LHCN-M2 (cell line): Measurements from ENCODE around the gene SIDT1. TPM values are rescaled to one million over a fixed set of nuclear protein-coding genes. Genes with fewer than 3 reads are reported as not detected.

Experiments
- DNase-seq: peaks from one replicate; pipeline ENCODE4 v3.0.0-alpha.2; 2012; ENCODE audit warnings: low read depth
- total RNA-seq: library from RNA; depleted of rRNA; stranded (reverse); fragments of >200 nt; gene quantifications from 2 replicates; pipeline ENCODE4 v1.2.3, GENCODE V29; 2014

The SIDT1 gene
- total RNA-seq, 1 experiment from 2014 or later = not detected

DNA sequence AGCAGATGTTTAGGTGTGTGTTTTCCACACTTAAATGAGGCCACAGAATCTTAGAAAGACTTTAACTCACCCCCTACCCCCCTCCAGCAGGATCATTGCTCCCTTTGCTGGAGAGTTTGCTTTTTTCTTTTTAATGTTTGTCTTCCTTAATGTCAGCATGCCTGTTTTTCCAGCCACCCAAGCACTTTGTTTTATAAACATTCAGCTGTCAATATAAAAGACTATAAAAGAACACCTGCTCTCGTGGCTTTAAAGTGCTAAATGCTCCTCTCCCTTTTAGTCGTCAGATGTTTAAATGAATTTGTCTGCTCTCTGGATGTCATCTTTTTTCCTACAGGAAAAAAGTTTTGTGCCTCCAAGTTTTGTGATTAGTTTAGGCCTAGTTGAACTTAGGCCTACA, 61.7 kb downstream of the SIDT1 start:
- DNase-seq = no peak

DNA sequence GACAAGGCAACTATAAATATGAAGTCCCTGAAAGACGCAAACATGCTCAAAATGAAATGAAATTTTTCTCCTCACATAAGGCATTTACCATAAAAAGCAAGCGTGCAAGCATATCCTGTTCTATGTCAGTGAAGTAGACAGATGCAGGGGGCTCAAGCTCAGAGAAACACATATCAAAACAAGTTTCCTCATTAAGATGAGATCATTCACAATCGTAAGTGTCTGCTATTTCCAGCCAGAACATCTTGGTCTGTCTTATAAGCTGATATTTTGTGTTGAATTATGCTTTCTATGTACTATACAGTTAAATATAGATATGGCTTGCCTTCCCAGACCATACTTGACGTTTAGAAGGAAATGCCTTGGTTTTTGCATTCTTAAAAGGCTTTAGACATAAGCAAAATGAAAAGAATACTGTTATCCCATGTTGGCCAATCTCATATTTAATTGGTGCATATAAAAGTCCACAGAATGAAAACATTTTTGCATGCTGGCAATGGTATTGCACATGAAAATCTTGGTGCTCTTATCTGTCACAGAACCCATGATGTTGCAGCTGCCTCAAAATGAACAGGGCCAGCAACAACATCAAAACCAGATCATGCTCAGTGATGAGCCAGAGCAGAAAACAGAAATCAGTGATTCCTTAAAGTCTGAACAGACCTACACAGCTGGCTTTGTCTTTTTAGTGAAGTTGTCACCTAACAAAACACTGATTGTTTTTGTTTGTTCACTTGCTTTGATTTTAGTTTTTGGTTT, 65.4 kb downstream of the SIDT1 start:
- no peak for DNase-seq

DNA sequence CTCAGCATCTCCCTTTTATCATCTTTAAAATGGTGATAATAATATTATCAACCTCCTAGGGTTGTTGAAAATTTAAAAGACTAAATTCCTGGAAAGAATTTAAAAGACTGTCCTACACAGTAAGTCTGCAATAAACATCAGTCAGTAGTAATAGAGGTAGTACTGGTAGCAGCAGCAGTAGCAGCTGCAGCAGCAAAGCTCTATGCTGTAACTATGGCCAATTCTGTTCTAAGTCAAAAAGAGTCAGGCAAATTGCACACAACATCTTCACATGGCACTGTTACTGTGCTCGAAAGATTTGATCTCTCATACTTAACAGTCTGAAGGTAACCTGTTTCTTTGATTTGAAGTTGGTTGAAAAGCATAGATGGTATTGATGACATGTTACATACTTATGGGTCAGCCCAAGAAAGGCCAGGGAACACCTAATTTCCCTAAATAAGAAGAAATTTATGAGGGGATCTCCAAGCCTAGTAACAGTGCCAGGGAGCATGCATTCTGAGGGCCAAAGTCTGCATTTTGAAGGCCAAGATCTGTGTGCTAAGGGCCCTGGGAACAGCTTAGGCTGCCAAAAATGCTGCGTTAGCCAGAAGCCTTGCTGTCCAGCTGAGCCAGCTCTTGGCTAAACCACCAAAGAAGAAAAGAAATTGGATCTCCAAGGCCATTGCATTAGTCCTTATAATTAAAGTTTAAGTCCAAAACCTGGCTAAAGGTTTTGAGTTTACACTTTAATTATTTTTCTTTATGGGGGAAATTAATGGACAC, 68.2 kb downstream of the SIDT1 start:
- no peak for DNase-seq

DNA sequence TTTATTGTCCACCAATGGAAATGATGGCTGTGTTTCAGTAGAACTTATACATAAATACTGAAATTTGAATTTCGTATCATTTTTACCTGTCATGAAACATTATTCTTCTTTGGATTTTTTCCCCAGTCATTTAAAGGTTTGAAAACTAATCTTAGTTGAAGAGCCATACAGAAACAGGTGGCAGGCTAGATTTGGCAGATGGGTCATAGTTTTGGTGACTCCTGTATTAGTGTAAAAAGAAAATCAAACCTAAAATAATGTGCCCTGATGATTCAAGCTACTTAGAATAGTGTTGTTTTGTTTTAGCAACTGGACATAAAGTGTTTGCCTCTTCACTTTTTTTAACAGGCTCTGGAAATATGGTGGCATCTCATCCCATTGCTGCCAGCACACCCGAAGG, 68.9 kb downstream of the SIDT1 start:
- DNase-seq = no peak

DNA sequence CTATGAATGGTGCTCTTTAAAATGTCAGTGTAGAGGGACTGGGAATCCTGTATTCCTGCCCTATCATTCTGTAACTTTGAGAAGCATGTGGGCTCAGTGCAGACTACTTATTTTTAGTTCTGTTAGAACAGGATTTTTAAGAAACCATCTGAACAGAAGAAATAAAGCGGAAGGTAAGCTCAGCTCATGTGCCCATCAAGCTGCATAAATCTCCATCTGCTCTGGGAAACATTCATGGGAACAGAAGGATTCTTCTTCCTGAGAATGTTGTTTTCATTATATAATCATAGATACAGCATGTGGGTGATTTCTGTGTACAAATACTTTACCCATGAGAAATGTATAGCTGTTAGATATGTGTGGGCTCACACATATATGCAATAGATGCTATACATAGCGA, 69.9 kb downstream of the SIDT1 start:
- DNase-seq = no peak

DNA sequence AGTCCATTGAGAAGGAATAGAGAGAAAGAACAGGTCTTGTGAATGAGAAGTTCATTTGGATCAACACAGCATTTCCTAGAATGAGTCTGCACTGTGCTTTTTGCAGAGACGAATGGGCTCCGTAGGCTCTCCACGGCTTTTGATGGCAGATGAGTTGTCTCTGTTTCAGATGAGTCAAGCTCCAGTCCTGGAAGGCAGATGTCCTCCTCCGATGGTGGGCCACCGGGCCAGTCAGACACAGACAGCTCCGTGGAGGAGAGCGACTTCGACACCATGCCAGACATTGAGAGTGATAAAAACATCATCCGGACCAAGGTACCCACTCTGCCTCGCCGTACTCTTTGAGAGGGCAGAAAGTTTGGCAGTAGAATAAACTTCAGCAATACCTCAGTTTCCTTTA, 70.5 kb downstream of the SIDT1 start:
- no peak for DNase-seq

DNA sequence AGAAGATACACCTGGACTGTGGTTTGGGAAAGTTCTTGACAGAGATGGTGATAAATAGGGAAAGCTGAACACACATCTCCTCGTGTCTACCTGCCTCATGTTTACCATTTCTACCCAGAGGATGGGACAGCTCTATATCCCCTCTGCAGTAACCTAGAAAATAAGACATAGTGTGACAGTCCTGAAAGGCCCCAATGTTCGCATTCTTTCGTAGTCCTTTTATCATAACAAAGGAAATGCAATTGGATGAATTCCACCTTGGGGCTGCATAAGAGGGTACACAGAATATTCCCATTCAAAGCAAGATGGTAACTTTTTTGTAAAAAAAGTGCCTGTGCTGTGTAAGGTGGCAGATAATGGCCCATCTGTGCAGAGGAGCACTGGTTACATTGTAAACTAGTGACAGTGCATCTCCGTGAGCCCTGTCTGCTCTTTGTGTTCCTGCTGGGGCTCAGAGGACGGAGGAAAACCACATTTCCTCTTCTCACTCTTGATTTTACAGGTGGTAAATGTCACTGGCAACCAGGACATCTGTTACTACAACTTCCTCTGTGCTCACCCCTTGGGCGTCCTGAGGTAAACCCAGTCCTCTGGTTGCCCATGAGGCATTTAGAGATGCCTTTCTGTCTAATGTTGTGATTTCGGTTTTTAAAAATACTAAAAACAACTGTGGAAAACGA, 74.3 kb downstream of the SIDT1 start:
- DNase-seq = no peak

DNA sequence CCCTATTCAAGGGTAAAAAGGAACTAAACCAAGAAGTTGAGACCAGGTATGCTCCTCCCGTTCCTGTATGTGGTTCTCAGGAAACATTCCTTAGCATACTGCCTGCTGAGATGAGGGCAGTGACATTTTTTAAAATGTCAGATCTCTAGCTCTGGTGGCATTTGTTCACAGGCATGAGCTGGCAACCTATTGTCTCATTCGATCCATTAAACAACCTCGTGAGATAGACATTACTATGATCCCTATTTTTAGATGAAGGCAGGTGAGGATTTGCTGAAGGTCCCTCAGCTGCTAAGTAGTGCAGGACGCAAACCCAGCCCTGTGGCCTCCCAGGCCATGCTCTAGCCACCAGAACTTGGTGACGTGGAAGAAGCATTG, 74.9 kb downstream of the SIDT1 start:
- DNase-seq = no peak

DNA sequence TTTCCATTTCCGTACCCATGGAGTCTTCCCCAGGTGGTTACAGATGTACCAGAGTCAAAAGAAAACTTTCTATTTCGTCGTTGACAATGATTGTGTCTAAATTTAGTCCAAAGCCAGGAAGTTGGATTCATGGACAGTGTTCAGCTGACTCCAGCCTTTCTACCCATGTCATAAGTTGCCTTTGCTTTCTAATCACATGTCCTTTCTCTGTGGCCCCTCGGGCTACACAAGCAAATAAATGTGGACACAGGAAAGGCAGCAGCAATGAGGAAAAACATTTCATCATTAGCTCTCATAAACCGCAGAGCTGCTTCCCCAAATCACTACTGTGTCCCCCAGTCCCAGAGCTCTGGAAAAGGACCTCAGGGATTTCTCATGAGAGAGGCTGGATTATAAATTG, 82.0 kb downstream of the SIDT1 start:
- no peak for DNase-seq

DNA sequence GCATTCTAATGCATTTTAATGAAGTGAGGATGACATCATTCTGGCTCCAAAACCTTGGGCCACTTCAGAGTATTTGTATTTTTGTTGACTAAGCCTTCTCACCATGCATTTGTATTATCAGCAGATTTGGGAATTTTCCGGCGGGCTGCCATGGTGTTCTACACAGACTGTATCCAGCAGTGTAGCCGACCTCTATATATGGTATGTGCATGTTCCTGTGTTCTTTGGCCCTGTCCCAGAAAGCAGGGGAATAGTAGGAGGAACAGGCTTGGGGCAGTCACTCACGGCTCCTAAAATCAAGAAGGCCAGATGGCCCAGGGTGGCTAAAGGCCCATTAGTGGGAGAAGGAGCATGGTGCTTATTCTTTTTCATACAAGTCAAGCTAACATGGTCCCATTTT, 83.6 kb downstream of the SIDT1 start:
- DNase-seq = no peak

DNA sequence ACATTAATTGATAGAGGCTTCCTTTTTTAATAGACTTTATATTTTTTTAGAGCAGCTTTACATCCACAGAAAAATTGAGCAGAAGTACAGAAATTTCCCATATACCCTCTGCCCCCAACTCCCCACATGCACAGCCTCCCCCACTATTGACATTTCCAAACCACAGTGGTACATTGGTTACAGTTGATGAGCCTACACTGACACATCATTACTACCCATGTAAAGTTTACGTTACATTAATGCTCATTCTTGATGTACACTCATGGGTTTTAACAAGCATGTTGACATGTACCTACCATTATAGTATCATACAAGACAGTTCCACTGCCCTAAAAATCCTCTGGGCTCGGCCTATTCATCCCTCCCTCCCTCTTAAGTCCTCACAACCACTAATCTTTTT, 85.4 kb downstream of the SIDT1 start:
- no peak for DNase-seq

DNA sequence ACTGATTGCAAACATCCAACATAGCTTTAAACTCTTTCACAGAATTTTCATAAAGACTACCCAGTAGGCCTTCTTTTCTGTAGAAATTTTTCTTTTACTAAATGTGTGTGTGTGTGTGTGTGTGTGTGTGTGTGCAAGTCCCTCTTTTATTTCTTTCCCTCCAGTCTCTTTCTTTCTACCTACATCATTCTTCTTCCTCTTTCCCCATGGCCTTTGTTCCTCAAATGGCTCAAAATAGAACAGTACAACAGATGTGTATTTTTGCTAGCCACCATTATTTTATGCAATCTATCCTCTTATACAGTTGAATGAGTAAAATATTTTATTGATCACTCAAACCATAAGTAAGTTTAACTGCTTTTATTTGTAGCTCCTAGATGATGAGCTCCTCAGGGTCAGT, 87.7 kb downstream of the SIDT1 start:
- DNase-seq = no peak

DNA sequence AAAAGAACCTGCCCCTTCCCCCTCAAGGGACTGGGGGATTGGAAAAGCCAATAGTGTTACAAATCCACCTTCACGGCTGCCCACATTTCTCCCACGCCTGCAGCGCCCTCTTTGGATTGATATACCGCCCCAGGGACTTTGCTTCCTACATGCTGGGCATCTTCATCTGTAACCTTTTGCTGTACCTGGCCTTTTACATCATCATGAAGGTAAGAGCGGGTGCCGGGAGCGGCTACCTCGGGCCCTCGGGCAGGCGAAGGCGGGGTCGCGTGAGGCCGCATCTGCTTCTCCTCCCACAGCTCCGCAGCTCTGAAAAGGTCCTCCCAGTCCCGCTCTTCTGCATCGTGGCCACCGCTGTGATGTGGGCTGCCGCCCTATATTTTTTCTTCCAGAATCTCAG, 91.0 kb downstream of the SIDT1 start:
- no peak for DNase-seq

DNA sequence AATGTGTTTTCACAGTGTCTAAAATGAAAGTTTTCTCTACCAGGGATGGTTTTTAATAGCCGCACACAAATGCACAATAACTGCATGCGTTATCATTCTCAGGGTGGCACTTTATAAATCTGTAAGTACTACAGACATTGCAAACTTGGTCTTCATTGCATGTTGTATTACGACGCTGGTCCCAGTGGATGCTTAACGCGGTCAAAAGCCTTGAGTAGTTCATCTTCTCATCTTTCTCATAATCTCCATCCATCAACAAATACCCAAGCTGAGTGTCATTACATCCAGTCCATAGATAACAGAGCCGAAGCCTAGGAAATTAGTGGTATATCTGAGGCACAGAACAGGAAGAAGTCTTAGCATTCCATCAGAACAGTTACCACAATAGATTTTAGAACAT, 91.5 kb downstream of the SIDT1 start:
- DNase-seq = no peak

DNA sequence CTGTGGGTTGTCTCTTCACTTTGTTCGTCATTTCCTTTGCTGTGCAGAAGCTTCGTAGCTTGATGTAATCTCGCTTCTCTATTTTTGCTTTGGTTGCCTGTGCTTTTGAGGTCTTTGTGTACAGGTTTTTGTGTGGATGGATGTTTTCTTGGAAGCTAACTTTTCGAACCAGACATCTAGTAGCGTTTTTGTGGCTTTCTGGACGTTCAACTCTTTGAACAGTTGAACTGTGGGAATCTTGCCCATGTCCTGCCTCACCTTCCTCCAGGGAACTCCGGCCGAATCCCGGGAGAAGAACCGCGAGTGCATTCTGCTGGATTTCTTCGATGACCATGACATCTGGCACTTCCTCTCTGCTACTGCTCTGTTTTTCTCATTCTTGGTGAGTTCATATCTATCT, 93.5 kb downstream of the SIDT1 start:
- no peak for DNase-seq

DNA sequence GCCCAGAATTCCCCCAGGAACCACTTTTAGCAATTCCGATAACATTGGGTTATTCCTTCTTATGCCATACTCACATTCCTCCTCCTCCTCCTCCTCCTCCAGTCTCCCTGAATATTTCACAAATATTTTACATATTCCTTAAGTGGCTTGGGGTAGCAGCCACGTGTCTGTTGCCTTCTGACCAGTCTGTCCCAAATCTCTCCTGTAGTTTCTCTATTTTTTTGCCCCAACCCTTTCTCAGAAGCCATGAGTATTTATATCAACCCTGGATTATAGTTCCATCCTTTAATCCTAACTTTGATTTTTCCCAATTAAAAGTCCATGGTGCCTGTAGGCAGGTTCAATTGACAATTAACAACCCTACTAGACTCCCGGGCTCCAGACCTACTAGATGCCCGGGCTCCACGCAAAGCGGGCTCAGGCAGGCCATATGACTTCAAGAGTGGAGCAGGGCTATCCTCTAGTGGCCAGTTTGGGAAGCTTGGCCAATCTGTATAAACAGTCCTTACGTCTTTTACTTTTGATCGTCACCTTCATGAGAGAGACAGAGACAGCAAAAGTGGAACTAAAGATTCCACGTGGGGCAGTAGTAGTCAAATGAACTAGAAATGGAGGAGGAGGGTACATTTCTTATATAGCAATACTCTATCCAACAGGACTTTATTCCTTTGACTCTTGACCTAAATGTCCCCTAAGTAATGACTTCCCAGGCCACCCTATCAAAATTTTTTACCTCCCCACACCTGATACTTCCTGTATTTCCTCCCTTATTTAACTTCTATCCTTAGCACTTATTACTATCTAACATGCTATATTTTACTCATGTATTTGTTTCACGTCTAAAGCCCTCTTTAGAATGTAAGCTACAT, 94.4 kb downstream of the SIDT1 start:
- DNase-seq = peak; percentile 63

DNA sequence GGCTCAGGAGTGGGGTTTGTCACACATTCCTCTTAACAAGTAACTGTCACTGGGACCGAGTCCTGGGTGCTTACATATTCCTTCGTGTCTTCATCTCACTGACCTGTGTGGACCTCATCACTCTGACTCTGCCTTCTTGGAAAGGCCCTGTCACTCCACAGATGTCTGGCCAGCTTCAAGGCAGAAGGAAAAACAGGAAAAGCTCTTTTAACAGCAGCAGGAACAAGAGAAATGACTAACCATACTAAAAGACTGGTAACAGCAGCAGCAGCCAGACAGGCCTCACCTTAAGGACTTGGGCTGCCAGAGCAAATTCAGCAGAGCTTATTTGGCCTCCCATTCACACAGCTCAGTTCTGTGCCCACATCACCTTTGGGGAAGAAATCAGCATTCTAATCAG, 96.0 kb downstream of the SIDT1 start:
- DNase-seq = no peak

DNA sequence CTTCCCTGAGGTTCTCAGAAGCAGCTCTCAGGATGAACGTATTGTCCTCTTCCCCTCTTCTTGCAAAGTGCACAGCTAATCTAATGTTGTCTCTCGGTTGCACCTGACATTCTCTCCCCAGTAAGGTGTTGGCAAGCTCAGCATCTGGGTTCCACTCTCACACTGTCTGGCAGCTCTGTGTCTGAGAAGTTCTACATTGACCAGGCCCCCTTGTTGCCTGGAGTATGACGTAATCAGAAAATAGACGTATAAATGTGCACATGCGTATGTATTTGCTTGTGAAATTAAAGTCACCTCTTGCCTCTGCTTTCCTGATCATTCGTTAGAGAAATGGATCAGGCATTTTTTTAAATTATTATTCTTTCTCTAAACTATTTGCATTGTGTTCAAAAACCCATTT, 96.4 kb downstream of the SIDT1 start:
- no peak for DNase-seq

DNA sequence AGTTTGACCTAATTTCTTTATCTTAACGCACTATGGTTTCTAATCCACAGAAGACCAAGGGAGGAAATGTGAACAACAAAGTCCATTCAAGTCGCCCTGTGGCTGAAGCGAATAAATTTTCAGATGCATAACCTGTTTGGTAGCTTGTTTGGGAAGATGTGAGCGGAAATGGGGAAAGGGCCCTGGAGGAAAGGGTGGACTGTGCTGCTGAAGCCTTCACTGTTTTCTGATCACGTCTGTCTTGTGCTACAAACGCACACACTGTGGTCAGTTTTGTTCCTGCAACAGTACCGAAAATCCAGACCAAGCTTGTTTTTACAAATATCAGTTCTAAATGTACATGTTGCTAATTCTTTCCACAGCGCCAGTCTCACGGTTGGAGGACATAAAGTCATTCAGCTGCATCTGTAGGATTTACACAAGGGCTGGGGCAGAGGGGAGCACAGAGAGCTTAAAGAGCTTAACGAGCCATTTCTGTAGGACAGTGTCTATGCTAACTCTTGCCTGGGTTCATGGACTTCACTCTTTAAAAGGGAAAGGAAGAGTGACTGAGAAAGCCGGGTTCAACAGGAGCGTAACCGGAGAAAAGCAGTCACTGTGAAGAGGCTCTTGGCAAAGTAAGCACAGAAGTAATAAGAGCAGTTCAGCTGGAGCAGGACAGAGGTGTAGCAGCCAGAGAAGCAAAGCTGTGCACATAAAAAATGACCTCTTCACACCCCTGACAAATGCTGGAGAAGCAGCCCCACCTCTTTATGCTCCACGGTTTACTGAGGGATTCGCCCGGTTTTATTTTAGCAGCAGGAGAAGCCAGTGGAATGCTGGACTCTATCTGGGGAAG, 97.4 kb downstream of the SIDT1 start:
- DNase-seq = no peak

DNA sequence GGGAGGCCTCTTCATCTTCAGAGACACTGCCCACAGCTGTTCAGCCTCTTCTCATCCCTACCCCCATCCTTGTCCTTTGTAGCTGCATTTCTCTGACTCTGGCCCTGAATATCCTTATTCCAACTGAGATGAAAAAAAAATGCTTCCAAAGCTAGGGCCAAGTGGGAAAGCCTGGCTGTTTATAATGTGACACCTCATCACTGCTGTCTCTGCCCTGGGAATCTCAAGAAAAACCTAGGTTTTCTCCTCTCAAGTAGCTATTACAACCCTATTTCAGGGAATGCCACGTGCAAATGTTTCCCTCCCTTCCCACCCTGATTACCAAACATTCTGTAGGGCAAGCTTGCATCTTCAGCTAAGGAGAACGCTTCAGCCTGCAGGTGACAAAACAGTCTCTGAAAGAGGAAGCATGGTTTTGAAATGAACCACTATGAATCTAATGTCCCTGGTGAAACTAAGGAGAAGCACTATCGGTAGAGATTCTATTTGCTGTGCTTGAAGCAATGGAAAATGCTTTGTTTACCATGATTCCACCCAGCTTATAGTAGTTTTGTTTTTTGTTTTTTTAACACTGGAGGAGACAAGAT, 98.7 kb downstream of the SIDT1 start:
- no peak for DNase-seq

DNA sequence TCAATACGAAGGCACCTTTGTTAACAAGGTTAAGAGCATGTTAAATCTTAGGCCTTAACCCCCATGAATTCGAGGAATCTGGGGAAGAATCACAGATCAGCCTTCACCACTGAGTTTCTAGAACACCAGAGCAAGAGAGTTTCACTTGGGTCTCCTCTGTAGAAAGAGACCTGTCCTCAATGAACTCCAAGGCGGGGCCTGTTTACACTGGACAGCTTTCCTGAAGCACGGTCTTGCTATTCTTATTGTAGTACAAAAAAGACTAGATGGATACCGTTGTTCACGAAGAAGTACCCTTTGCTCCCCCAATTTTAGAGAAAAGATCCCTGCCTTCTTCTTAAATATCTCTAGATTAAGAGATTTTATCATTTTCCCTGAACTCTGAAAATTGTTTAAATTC, 99.2 kb downstream of the SIDT1 start:
- DNase-seq = no peak
